NCI-H2227 (cell line): Measurements from ENCODE around the gene GCC1.
A peak's percentile ranks its signal among the peaks of the same experiment; 100 is the strongest.

Experiments used
- DNase-seq: peaks from one replicate; lab custom pipeline; 2025; ENCODE audit not compliant: unreplicated experiment; lab: John Stamatoyannopoulos, UW

Gene GCC1

DNA sequence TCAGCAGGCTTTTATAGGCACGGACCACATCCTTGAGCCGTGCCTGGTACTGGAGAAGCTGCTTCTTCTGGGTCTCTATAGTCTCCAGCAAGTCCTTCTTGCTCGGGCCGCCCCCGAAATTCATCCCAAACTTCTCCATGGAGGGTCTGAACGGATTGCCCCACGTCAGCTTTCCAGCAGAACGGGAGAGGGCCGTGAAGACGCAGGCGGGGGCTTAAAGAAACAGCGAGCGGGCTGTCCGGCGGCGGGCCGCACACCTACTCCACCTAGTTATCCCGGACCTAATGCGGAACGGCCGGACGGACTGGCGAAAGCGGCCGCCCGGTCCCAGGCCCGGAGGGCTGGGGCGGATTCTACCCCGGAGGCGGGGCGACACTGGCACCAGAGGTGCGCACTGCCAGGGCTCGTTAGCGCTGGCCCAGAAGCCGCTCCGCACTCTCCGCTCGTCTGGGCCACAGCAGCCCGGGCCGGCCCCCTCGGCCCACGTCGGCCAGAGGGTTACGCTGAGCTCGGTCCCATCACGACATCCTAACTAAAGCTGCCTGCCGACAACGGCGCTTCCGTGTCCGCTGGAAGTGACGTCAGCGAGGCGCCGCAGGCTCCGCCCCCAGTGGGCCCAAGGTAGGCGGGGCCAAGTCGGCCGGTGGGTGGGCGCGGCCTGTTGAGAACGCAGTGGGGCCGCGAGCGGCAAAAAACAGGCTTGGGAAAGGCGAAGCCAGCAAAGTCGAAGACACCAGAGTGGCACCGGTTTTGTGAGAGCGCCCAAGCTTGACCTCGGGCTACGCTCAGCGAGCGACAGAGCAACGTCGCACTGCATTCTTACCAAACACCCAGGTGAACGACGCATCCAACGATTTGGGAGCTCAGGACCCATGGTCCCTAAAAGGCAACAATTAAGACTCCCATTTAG lies at the start of gene GCC1:
Gene GCC1, minus strand, starts transcription at position 553 of the 910 bp plus-strand sequence. Its CDS starts 414 bp downstream, at position 139.
- DNase-seq = peak; percentile 96

DNA sequence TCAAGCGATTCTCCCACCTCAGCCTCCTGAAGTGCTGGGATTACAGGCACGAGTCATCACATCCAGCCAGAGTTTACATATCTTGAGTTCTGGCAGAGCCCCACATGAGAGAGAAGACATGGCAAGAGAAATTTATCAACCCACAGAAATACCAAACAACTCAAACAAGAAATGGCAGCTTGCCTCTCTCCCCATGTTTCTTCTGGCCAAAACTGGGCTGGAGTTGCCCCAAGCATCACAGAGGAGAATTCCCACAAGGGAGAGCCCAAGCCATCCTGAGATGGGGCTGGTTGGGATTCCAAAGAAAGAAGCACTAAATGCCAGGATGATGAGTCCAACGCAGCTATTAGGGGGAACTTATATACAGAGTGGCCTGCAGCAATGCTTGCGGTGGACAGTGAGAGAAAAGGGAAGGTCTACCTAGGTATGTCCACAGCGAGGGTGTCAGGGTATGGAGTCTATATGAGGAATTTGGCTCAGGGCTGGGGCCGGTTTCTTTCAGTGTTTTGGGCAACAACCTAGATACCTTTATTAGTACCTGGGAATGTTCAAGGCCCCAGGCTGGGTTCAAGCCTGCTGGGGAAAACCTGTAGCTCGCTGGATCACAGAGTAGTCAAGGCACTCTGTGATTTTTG lies 47.0 kb upstream of the GCC1 start:
- DNase-seq = no peak

DNA sequence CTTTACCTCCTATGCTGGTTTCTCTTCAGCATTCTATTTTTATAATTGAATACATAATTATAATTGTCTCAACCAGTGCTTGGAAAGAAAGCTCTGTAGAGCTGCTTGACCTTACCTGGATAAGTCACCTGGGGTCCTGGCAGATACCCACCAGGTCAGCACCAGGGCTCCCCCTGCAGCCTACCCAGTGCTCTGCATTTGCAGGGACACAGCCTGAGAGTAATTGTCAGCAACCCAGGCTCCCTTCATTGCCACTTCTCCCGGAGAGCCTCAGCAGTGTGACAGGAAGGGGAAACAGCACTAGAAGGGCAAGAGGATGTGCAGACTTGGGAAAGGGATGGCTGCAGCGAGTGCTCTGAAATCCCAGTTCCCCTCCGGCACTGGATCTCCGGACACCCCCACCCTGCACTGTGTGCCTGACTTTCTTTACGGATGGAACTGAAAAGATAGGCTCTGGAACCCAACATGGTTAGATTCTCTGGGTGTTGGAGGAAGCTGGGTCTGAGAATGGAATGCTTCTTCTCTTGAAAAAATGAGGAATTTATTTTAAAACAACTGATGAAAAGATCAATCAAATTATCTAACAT lies 44.0 kb upstream of the GCC1 start:
- peak; percentile 31 for DNase-seq

- no peak for DNase-seq
Measured at GRCh38 chr7:127628445-127628844, 43.0 kb upstream of the GCC1 start.

- DNase-seq = no peak
Measured at GRCh38 chr7:127625331-127625730, 39.9 kb upstream of the GCC1 start.

DNA sequence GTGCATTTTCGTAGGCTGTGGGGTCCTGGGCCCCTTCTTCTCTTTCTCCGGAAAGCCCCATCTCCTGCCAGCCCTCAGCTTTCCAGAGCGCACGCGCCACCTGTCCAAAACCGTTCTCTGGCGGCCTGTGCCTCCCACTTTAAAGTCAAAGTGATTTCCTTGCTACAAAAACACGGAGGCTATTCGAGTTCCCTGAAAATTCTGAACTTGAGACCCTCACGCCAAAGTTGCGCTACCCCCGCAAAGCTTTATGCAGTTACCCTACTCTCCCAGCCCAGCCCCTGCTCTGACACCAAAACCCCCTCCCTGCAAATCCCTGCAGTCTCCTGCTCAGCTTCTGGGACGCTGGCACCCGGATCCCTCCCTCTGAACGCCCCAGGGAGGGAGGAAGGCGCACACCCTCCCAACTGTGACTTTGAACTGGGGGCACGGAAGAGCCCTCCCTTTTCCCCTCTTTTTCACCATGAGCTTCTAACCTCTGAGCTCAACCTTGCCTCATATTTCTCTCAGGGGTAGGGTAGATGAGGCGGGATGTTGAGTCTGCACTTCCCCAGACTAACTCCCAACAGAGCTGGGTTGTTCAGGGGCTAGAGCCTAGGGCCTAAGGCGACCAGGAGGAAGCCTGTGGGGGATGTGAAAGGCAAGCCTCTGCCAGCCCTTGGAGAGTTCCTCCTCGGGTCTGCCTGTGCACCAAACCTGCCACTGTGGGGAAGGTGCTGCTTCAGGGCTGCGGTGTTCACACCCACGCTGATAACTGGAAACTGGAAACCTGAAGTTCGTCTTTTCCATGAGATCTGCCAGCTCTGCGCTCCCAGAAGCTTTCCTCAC lies 35.2 kb upstream of the GCC1 start:
- no peak for DNase-seq

GRCh38 chr7:127619681-127620405 lies 34.4 kb upstream of the GCC1 start:
- peak; percentile 19 for DNase-seq

- no peak for DNase-seq
Measured at GRCh38 chr7:127618775-127619174, 33.4 kb upstream of the GCC1 start.

- no peak for DNase-seq
Measured at GRCh38 chr7:127618042-127618441, 32.6 kb upstream of the GCC1 start, which contains the start of gene PAX4. Gene PAX4, minus strand, starts transcription at chr7:127618142. Its CDS starts 2,214 bp downstream, at chr7:127615928.

DNA sequence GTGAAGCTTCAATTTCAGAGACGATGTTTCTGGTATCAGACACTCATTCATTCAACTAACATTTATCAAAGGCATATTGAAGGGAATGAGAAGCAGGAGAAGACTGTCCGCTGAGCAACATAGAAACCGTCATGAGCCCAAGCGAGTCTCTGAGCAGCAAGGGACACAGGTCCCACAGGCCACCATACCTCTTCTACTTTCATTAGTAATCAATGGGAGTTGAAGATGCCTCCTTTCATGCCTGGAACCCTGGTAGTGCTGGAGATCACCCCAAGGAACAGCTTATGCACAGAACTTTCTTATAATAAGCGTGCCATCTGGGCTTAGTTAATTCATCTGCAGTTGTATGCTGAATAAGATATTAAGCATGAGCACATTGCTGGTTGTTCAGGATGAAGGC lies 31.3 kb upstream of the GCC1 start:
- no peak for DNase-seq

- DNase-seq = no peak
Measured at GRCh38 chr7:127612263-127612662, 26.9 kb upstream of the GCC1 start.

GRCh38 chr7:127609297-127609696 lies 23.9 kb upstream of the GCC1 start:
- DNase-seq = no peak

DNA sequence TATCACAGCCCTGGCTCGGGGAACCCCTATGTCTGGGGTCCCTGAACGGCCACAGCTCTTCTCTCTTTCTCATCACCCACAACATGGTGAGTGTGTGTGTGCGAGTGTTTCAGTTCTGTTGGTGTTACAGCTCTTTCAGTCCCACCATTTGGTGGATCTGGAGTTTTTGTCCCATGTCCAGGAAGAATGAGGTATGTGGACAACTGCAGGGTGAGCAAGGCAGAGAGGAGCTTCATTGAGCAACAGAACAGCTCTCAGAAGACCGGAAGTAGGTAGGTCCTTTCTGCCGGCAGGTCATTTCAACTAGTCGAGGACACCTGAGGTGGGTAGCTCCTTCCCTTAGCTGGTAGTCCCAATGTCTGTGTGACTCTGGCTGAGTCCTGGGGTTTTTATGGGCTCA lies 23.1 kb upstream of the GCC1 start:
- no peak for DNase-seq

GRCh38 chr7:127600885-127601284 lies 15.5 kb upstream of the GCC1 start:
- no peak for DNase-seq

DNA sequence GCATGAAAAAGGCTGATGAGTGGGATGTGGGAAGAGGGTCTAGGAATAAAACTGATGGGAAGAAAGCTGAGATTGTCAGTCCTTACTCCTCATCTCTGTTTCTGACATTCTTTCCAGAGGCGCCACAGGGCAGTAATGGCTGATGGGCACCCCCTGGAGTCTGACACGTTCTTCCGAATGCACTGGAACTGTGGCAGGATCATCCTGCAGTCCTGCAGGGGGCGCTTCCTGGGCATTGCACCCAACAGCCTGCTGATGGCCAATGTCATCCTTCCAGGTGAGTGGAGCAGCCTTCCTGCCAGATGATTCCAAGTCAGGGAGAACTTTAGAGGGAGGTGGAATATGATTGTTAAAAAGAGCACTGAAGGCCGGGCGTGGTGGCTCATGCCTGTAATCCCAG lies 12.9 kb upstream of the GCC1 start:
- DNase-seq = no peak

GRCh38 chr7:127595737-127596136 lies 10.3 kb upstream of the GCC1 start:
- no peak for DNase-seq

GRCh38 chr7:127594490-127594889 lies 9.1 kb upstream of the GCC1 start:
- DNase-seq = no peak

DNA sequence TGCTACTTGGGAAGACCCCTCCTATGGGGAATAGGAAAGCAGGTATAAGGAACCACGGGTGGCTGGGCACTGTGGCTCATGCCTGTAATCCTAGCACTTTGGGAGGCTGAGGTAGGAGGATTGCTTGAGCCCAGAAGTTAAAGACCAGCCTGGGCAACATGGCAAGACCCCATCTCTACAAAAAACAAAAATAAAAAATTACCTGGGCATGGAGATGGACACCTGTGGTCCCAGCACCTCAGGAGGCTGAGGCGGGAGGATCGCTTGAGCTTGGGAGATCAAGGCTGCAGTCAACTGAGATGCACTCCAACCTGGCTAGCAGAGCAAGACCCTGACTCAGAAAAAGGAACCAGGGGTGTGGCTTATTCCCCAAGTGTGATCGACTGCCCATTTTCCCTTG lies 7.2 kb upstream of the GCC1 start:
- DNase-seq = no peak

GRCh38 chr7:127591591-127591990 lies 6.2 kb upstream of the GCC1 start:
- DNase-seq = no peak

DNA sequence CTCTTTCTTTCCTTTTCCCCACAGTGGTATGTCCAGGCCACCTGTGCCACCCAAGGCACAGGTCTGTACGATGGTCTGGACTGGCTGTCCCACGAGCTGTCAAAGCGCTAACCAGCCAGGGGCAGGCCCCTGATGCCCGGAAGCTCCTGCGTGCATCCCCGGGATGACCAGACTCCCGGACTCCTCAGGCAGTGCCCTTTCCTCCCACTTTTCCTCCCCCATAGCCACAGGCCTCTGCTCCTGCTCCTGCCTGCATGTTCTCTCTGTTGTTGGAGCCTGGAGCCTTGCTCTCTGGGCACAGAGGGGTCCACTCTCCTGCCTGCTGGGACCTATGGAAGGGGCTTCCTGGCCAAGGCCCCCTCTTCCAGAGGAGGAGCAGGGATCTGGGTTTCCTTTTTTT lies 5.8 kb upstream of the GCC1 start:
- DNase-seq = no peak
